NB4 (cell line): ENCODE data around the gene PRKCE.

Source experiments
- DNase-seq: peaks from one replicate; pipeline ENCODE4 v3.0.0; 2010; ENCODE audit warnings: low read depth
- H3K4me3 ChIP-seq: one replicate; pipeline ENCODE4 v1.5.1; 2011; ENCODE audit warnings: mild to moderate bottlenecking, low read depth, low read length, moderate library complexity
- MYC ChIP-seq: IDR thresholded peaks from 2 replicates; pipeline ENCODE4 v1.6.1; 2011; ENCODE audit warnings: low read depth, low read length
- POLR2A ChIP-seq: IDR thresholded peaks from 2 replicates; pipeline ENCODE4 v1.6.1; 2011; ENCODE audit warnings: mild to moderate bottlenecking; ENCODE audit not compliant: insufficient read length; ENCODE audit errors: extremely low read depth
- TF ChIP-seq, protein P1 (sequence below): IDR thresholded peaks from one replicate; pipeline ENCODE4 v1.5.1; 2012; ENCODE audit warnings: low read depth, low read length
- TF ChIP-seq, protein P2 (sequence below): IDR thresholded peaks from 2 replicates; pipeline ENCODE4 v1.6.1; 2011; ENCODE audit warnings: low read depth, low read length

The PRKCE gene

DNA sequence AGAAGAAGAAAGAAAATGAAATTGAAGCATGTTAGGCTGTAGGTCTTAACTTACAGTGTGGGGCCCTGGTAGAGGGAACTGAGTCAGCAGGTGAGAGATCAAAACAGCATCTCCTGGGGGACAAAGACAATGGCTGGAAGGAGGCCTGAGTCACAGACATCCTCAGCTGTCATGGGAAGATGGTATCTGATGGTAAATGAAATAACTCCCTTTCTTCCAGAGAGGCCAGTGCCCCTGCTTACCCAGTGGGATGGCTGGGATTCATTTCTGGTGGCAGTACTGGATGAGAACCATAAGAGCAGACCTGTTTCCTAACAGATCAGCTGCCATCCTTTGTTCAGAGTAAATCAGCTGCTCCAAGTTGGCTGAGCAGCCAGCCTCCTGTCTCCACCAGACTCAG, 394.4 kb downstream of the PRKCE start:
- TF ChIP-seq, protein P1, sequence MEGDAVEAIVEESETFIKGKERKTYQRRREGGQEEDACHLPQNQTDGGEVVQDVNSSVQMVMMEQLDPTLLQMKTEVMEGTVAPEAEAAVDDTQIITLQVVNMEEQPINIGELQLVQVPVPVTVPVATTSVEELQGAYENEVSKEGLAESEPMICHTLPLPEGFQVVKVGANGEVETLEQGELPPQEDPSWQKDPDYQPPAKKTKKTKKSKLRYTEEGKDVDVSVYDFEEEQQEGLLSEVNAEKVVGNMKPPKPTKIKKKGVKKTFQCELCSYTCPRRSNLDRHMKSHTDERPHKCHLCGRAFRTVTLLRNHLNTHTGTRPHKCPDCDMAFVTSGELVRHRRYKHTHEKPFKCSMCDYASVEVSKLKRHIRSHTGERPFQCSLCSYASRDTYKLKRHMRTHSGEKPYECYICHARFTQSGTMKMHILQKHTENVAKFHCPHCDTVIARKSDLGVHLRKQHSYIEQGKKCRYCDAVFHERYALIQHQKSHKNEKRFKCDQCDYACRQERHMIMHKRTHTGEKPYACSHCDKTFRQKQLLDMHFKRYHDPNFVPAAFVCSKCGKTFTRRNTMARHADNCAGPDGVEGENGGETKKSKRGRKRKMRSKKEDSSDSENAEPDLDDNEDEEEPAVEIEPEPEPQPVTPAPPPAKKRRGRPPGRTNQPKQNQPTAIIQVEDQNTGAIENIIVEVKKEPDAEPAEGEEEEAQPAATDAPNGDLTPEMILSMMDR = no peak
- no peak for TF ChIP-seq POLR2A
- no peak for TF ChIP-seq MYC
- TF ChIP-seq, protein P2, sequence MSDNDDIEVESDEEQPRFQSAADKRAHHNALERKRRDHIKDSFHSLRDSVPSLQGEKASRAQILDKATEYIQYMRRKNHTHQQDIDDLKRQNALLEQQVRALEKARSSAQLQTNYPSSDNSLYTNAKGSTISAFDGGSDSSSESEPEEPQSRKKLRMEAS = no peak
- H3K4me3 ChIP-seq = no peak overlapping the region
- no peak for DNase-seq

GRCh38 chr2:46047290-46047689, 395.8 kb downstream of the PRKCE start:
- no peak overlapping the region for H3K4me3 ChIP-seq
- TF ChIP-seq, protein P2 = no peak
- TF ChIP-seq POLR2A = no peak
- TF ChIP-seq MYC = no peak
- TF ChIP-seq, protein P1 = no peak
- DNase-seq = no peak

GRCh38 chr2:46048693-46049092, 397.2 kb downstream of the PRKCE start:
- no peak for DNase-seq
- TF ChIP-seq MYC = no peak
- TF ChIP-seq, protein P1 = no peak
- TF ChIP-seq, protein P2 = no peak
- no peak for TF ChIP-seq POLR2A
- no peak overlapping the region for H3K4me3 ChIP-seq

GRCh38 chr2:46050027-46050426, 398.6 kb downstream of the PRKCE start:
- no peak overlapping the region for H3K4me3 ChIP-seq
- TF ChIP-seq POLR2A (no peak), MYC (no peak)
- TF ChIP-seq, protein P2 = no peak
- TF ChIP-seq, protein P1 = no peak
- DNase-seq = no peak

DNA sequence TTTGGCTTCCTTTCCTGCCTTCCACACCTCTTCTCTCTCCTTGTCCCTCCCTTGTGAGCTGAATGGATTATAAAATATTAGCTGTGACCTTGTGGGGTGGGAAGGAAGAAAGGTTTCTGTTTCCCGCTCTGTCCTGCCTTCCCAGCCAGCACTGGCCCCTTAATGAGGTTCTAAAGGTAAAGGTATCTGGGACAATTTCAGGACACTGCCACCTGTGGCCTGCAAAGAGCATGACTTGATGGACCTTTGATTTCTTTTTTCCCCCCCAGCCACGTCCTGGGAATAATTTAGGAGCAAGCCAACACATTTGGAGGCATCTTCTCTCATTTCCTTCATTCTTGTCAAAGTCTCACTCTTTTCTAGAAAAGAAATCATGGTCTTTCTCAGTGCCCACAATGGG, 399.0 kb downstream of the PRKCE start:
- TF ChIP-seq, protein P1 = no peak
- TF ChIP-seq, protein P2 = no peak
- TF ChIP-seq MYC = no peak
- no peak for TF ChIP-seq POLR2A
- DNase-seq = no peak
- H3K4me3 ChIP-seq = no peak overlapping the region

GRCh38 chr2:46051085-46051484, 399.6 kb downstream of the PRKCE start:
- TF ChIP-seq, protein P2 = no peak
- TF ChIP-seq MYC (no peak), POLR2A (no peak)
- TF ChIP-seq, protein P1 = no peak
- H3K4me3 ChIP-seq = no peak overlapping the region

More at GRCh38 chr2:46051085-46051484, 399.6 kb downstream of the PRKCE start:
- no peak for DNase-seq
